ENCODE results near the gene MRPL28. TPM values are rescaled to one million over a fixed set of nuclear protein-coding genes. Genes with fewer than 3 reads are reported as not detected.

Gene MRPL28
- total RNA-seq, 1 experiment from 2014 or later: 140 TPM

GRCh38 chr16:366476-366875, 3.9 kb downstream of the MRPL28 start:
- Histone ChIP-seq H3K9me3 (ENCODE audit: control insufficient read depth, insufficient read depth, low read depth, low read length) (no peaks in the 10 kb centered on the region), H3K27ac (ENCODE audit: low read length) (no peak overlapping the region), H3K27me3 (ENCODE audit: control insufficient read depth, insufficient read depth, low read length) (no peaks in the 10 kb centered on the region), H3K36me3 (ENCODE audit: control insufficient read depth, insufficient read depth, low read length) (no peaks in the 10 kb centered on the region; the same call in 1 of the 2 replicates), H3K4me3 (ENCODE audit: low read depth in 2 of 2, low read length in 2 of 2) (no peak overlapping the region), H3K4me1 (ENCODE audit: control insufficient read depth, insufficient read depth, low read length) (peaks cover 24% of the 10 kb centered on the region)
- intact Hi-C loops (cut with micrococcal nuclease; ENCODE audit: unreplicated experiment): no loop called here
- ChIA-PET POLR2A (no interaction called here), CTCF (no interaction called here)
- DNase-seq (ENCODE audit: low read depth, low spot score) (no peak), ATAC-seq (no peak)
- TF ChIP-seq POLR2AphosphoS5 (IDR thresholded peaks at IDR 0.05; ENCODE audit: low read depth, low read length) (no peak), TCF7L2 (IDR thresholded peaks at IDR 0.05; ENCODE audit: low read depth, low read length) (no peak), CTCF (IDR thresholded peaks at IDR 0.05) (no peak), REST (IDR thresholded peaks at IDR 0.05; ENCODE audit: insufficient read depth in 1 of 2, low read depth in 2 of 2, low read length in 1 of 2) (no peak), SIN3A (IDR thresholded peaks at IDR 0.05; ENCODE audit: borderline replicate concordance, insufficient read depth, low read depth, low read length) (no peak)
- in situ Hi-C loops (cut with HindIII; ENCODE audit: low pct_unique_long_range_greater_than_20kb, low sequenced_read_pairs): no loop called here
- no TSS peak for BruUV-seq (replicated peaks)

- intact Hi-C loops (cut with micrococcal nuclease; ENCODE audit: unreplicated experiment): no loop called here
These were observed 5.5 kb downstream of the MRPL28 start for GRCh38 chr16:364595-365491.

More at GRCh38 chr16:364595-365491, 5.5 kb downstream of the MRPL28 start:
- Histone ChIP-seq H3K27ac (ENCODE audit: low read length) (no peak overlapping the region), H3K4me1 (ENCODE audit: control insufficient read depth, insufficient read depth, low read length) (peaks cover 14% of the 10 kb centered on the region), H3K36me3 (ENCODE audit: control insufficient read depth, insufficient read depth, low read length) (no peaks in the 10 kb centered on the region; the same call in 1 of the 2 replicates), H3K27me3 (ENCODE audit: control insufficient read depth, insufficient read depth, low read length) (no peaks in the 10 kb centered on the region), H3K4me3 (ENCODE audit: low read depth in 2 of 2, low read length in 2 of 2) (no peak overlapping the region), H3K9me3 (ENCODE audit: control insufficient read depth, insufficient read depth, low read depth, low read length) (no peaks in the 10 kb centered on the region)
- DNase-seq (ENCODE audit: low read depth, low spot score): no peak
- TF ChIP-seq CTCF (IDR thresholded peaks at IDR 0.05): no peak
- TF ChIP-seq TCF7L2 (IDR thresholded peaks at IDR 0.05; ENCODE audit: low read depth, low read length): no peak
- no peak for TF ChIP-seq POLR2AphosphoS5 (IDR thresholded peaks at IDR 0.05; ENCODE audit: low read depth, low read length)
- TF ChIP-seq REST (IDR thresholded peaks at IDR 0.05; ENCODE audit: insufficient read depth in 1 of 2, low read depth in 2 of 2, low read length in 1 of 2): no peak
- TF ChIP-seq SIN3A (IDR thresholded peaks at IDR 0.05; ENCODE audit: borderline replicate concordance, insufficient read depth, low read depth, low read length): no peak
- CTCF ChIA-PET: no interaction called here
- in situ Hi-C loops (cut with HindIII; ENCODE audit: low pct_unique_long_range_greater_than_20kb, low sequenced_read_pairs): no loop called here
- ATAC-seq: no peak
- POLR2A ChIA-PET: interaction anchor here (0.6 kb wide), 2 partner anchors 28 to 187 kb away, joined by 5 read pairs; no protein-coding TSS in a partner anchor
- no TSS peak for BruUV-seq (replicated peaks)
